GM12878 (cell line): ENCODE measurements around the gene YPEL4.

Source experiments
- ASH2L ChIP-seq: fragments of 300-600, 200-600 bp; sonication (generic); IDR thresholded peaks from 2 replicates; pipeline ENCODE4 v1.6.1; 2017; ENCODE audit warnings: low read depth, mild to moderate bottlenecking, borderline replicate concordance
- CTCF ChIP-seq, 3 experiments: IDR thresholded peaks in 2 of 3; conservative IDR thresholded peaks in 1 of 3; 2 replicates each; pipeline ENCODE4 v1.5.1; 2011; ENCODE audit warnings: low read depth in 3 of 3, low read length in 3 of 3, mild to moderate bottlenecking in 3 of 3, control low read depth in 2 of 3, moderate library complexity in 2 of 3, inconsistent platforms in 1 of 3, mixed read lengths in 1 of 3; ENCODE audit not compliant: control insufficient read depth in 2 of 3, insufficient read depth in 1 of 3; ENCODE audit errors: extremely low read depth in 1 of 3
- RFX5 ChIP-seq: IDR thresholded peaks from 2 replicates; pipeline ENCODE4 v1.6.1; 2011; ENCODE audit warnings: low read depth, low read length, improper control_type of control experiment

DNA sequence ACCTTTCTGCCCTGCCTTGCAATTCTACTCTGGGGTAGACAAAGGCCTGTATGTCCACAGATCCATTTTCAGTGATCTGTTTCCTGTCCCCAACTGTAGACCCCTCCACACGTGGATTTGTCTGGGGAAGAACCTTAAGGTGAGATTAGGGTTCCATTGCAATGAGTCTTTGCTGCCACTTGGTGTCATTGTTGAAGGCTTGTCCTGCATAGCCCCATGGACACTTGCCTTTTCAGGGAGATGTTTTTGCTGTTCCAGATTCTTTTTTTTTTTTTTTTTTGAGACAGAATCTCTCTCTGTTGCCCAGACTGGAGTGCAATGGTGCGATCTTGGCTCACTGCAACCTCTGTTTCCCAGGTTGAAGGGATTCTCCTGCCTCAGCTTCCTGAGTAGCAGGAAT lies 30.4 kb downstream of the YPEL4 start:
- TF ChIP-seq RFX5, result no peak
- TF ChIP-seq ASH2L, result no peak
- TF ChIP-seq CTCF (IDR thresholded peaks at IDR 0.05 in 2 of 3, conservative IDR thresholded peaks at IDR 0.05 in 1 of 3; ENCODE audit: control insufficient read depth in 2 of 3, extremely low read depth in 1 of 3, insufficient read depth in 1 of 3, low read depth in 3 of 3, low read length in 3 of 3), result peak in 2 of 3 experiments; percentile 5 to 36; a peak in 2 of 6 replicates
